ENCODE data around the gene NEGR1.

NEGR1 gene

DNA sequence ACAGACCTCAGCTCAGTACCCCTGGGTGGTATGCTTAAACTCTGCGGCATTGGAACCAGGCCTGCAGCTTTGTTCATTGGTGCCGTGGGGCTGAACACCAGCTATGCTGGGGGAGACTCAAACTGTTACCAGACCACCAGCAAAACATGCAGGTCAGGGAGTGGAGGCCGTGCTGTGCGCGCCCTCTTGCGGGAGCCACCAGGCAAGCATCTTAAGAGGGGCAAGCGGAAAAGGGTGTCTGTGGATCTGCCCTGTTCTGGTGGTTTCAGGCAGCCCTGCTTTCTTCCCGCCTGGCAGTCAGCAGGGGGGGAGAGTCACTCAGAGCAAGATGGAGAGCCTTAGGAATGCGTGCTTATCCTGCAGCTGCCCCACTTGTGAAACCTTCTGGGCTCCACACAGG lies 924.6 kb downstream of the NEGR1 start:
- no peak overlapping the region for H3K4me2 ChIP-seq (ENCODE audit: low read depth, low read length, poor library complexity, severe bottlenecking)
- no peaks in the 10 kb centered on the region for H3K79me2 ChIP-seq (ENCODE audit: insufficient read depth, low read length)
- H3K4me1 ChIP-seq (ENCODE audit: insufficient read depth, low read length, poor library complexity, severe bottlenecking) = no peaks in the 10 kb centered on the region
- no peaks in the 10 kb centered on the region for H3K9me3 ChIP-seq (ENCODE audit: insufficient read depth, low read depth, low read length)
- no peaks in the 10 kb centered on the region for H3F3A ChIP-seq (ENCODE audit: low read depth)
- no peaks in the 10 kb centered on the region for H3K36me3 ChIP-seq (ENCODE audit: insufficient read depth, low read length)
- H4K20me1 ChIP-seq (ENCODE audit: insufficient read depth, low read length, poor library complexity, severe bottlenecking) = no peaks in the 10 kb centered on the region
- no peaks in the 10 kb centered on the region for H3K9me2 ChIP-seq (replicated peaks; ENCODE audit: low read depth, low read length)
- H3K4me3 ChIP-seq (ENCODE audit: low read length, poor library complexity, severe bottlenecking) = no peak overlapping the region
- TF ChIP-seq, protein P1, sequence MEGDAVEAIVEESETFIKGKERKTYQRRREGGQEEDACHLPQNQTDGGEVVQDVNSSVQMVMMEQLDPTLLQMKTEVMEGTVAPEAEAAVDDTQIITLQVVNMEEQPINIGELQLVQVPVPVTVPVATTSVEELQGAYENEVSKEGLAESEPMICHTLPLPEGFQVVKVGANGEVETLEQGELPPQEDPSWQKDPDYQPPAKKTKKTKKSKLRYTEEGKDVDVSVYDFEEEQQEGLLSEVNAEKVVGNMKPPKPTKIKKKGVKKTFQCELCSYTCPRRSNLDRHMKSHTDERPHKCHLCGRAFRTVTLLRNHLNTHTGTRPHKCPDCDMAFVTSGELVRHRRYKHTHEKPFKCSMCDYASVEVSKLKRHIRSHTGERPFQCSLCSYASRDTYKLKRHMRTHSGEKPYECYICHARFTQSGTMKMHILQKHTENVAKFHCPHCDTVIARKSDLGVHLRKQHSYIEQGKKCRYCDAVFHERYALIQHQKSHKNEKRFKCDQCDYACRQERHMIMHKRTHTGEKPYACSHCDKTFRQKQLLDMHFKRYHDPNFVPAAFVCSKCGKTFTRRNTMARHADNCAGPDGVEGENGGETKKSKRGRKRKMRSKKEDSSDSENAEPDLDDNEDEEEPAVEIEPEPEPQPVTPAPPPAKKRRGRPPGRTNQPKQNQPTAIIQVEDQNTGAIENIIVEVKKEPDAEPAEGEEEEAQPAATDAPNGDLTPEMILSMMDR (conservative IDR thresholded peaks at IDR 0.05; ENCODE audit: low read length) = no peak
- TF ChIP-seq EZH2phosphoT487 (IDR thresholded peaks at IDR 0.05; ENCODE audit: borderline replicate concordance) = no peak
- H3K27me3 ChIP-seq (ENCODE audit: insufficient read depth, low read length, poor library complexity, severe bottlenecking) = no peaks in the 10 kb centered on the region
- no peak overlapping the region for H3K9ac ChIP-seq (ENCODE audit: low read depth, low read length, poor library complexity, severe bottlenecking)
- H2AFZ ChIP-seq (ENCODE audit: low read length) = no peak overlapping the region

DNA sequence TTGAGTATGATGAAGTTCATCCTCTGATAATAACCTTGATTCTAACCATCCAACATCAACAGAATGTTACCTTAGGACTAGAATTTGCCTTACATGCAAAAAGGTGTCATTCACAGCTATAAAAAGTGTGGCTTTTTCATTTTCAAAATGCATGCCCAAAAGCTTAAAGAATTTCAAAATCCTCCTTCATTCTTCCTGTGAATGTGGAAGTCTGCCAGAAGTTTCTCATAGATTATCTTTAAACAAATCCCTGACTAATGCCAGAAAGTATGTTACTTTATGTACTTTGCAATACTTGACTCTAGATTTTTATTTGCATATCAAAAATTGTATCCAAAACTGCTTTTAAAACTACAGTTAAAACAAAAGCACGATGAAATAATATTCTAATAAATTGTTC lies 930.9 kb downstream of the NEGR1 start:
- Histone ChIP-seq H3K9ac (ENCODE audit: low read depth, low read length, poor library complexity, severe bottlenecking) (no peak overlapping the region), H3K27me3 (ENCODE audit: insufficient read depth, low read length, poor library complexity, severe bottlenecking) (no peaks in the 10 kb centered on the region), H3K9me2 (replicated peaks; ENCODE audit: low read depth, low read length) (no peaks in the 10 kb centered on the region), H3K4me1 (ENCODE audit: insufficient read depth, low read length, poor library complexity, severe bottlenecking) (no peaks in the 10 kb centered on the region), H3K4me2 (ENCODE audit: low read depth, low read length, poor library complexity, severe bottlenecking) (no peak overlapping the region), H3K79me2 (ENCODE audit: insufficient read depth, low read length) (no peaks in the 10 kb centered on the region), H2AFZ (ENCODE audit: low read length) (no peak overlapping the region), H3K4me3 (ENCODE audit: low read length, poor library complexity, severe bottlenecking) (no peak overlapping the region), H3K36me3 (ENCODE audit: insufficient read depth, low read length) (no peaks in the 10 kb centered on the region), H3F3A (ENCODE audit: low read depth) (no peaks in the 10 kb centered on the region), H3K9me3 (ENCODE audit: insufficient read depth, low read depth, low read length) (no peaks in the 10 kb centered on the region), H4K20me1 (ENCODE audit: insufficient read depth, low read length, poor library complexity, severe bottlenecking) (no peaks in the 10 kb centered on the region)
- TF ChIP-seq EZH2phosphoT487 (IDR thresholded peaks at IDR 0.05; ENCODE audit: borderline replicate concordance) = no peak
- TF ChIP-seq, protein P1 (conservative IDR thresholded peaks at IDR 0.05; ENCODE audit: low read length) = no peak

DNA sequence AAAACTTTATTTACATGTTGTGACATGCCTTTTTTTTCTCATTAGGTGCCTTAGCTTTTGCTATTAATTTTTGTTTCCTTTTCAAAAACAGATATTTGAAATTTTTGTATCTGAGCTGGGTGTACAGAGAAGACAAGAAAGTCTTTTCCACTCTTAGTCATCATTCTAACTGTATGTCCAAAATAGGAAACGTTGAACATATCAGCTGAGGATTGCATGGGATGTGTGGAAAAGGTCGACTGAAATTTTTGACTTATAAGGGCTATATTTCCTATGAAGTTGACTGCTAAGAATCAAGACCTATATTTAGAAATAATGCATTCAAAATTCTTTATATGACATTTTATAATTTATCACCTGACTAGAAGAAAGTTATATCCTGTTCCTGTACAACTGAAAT lies 931.5 kb downstream of the NEGR1 start:
- no peaks in the 10 kb centered on the region for H3K79me2 ChIP-seq (ENCODE audit: insufficient read depth, low read length)
- no peaks in the 10 kb centered on the region for H3K4me1 ChIP-seq (ENCODE audit: insufficient read depth, low read length, poor library complexity, severe bottlenecking)
- no peak overlapping the region for H3K4me3 ChIP-seq (ENCODE audit: low read length, poor library complexity, severe bottlenecking)
- H3K9me3 ChIP-seq (ENCODE audit: insufficient read depth, low read depth, low read length) = no peaks in the 10 kb centered on the region
- H3K36me3 ChIP-seq (ENCODE audit: insufficient read depth, low read length) = no peaks in the 10 kb centered on the region
- H3K9ac ChIP-seq (ENCODE audit: low read depth, low read length, poor library complexity, severe bottlenecking) = no peak overlapping the region
- no peak for TF ChIP-seq EZH2phosphoT487 (IDR thresholded peaks at IDR 0.05; ENCODE audit: borderline replicate concordance)
- TF ChIP-seq, protein P1 (conservative IDR thresholded peaks at IDR 0.05; ENCODE audit: low read length) = no peak
- no peaks in the 10 kb centered on the region for H3K27me3 ChIP-seq (ENCODE audit: insufficient read depth, low read length, poor library complexity, severe bottlenecking)
- H4K20me1 ChIP-seq (ENCODE audit: insufficient read depth, low read length, poor library complexity, severe bottlenecking) = no peaks in the 10 kb centered on the region
- H2AFZ ChIP-seq (ENCODE audit: low read length) = no peak overlapping the region
- no peak overlapping the region for H3K4me2 ChIP-seq (ENCODE audit: low read depth, low read length, poor library complexity, severe bottlenecking)
- H3K9me2 ChIP-seq (replicated peaks; ENCODE audit: low read depth, low read length) = no peaks in the 10 kb centered on the region
- H3F3A ChIP-seq (ENCODE audit: low read depth) = no peaks in the 10 kb centered on the region

All from Loucy (cell line).